ENCODE measurements around the gene MYL12A. TPM values are rescaled to one million over a fixed set of nuclear protein-coding genes. Genes with fewer than 3 reads are reported as not detected.

Gene MYL12A
- total and polyA plus RNA-seq, 2 of the 8 experiments (the other 6 are each of a cell fraction or from before 2014, with no cell fraction given), result 188 to 247 TPM

GRCh38 chr18:3286159-3286558, 38.6 kb downstream of the MYL12A start:
- H3K27me3 ChIP-seq (replicated peaks in 1 of 4; ENCODE audit: control insufficient read depth in 3 of 4, extremely low read depth in 1 of 4, insufficient read depth in 3 of 4, low read length in 3 of 4), result no peaks in the 10 kb centered on the region
- no peak overlapping the region for H3K14ac ChIP-seq (ENCODE audit: insufficient read length)
- peaks cover 5 to 11% of the 10 kb centered on the region in 2 experiments; a peak in 1 of 4 replicates for H3K9me3 ChIP-seq (ENCODE audit: insufficient read depth in 2 of 2, low read depth in 1 of 2, low read length in 1 of 2)
- no peak for TF ChIP-seq BACH1 (IDR thresholded peaks at IDR 0.05; ENCODE audit: low read length)
- TF ChIP-seq, protein P1, sequence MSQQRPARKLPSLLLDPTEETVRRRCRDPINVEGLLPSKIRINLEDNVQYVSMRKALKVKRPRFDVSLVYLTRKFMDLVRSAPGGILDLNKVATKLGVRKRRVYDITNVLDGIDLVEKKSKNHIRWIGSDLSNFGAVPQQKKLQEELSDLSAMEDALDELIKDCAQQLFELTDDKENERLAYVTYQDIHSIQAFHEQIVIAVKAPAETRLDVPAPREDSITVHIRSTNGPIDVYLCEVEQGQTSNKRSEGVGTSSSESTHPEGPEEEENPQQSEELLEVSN (IDR thresholded peaks at IDR 0.05), result peak; percentile 21; the same call in 1 of the 2 replicates
- H2BK120ac ChIP-seq (replicated peaks; ENCODE audit: low read depth, low read length), result no peak overlapping the region
- ChIA-PET CTCF (ENCODE audit: partially characterized antibody) (interaction anchor here (1.0 to 2.3 kb wide), 6 partner anchors 9 to 379 kb away, joined by 4 to 14 read pairs (median 6); no protein-coding TSS in a partner anchor), POLR2A (ENCODE audit: partially characterized antibody) (interaction anchor here (0.8 to 5.4 kb wide), 2 partner anchors 10 to 380 kb away, joined by 5 to 40 read pairs; no protein-coding TSS in a partner anchor)
- no peak overlapping the region for H3K56ac ChIP-seq (replicated peaks; ENCODE audit: insufficient read length, low read depth, low read length)
- no peak overlapping the region for H4K8ac ChIP-seq (ENCODE audit: extremely low read depth, insufficient read depth, low read length)
- no peaks in the 10 kb centered on the region for H3K79me1 ChIP-seq (ENCODE audit: low read depth, low read length)
- H3K4me2 ChIP-seq (ENCODE audit: insufficient read depth in 1 of 2, low read depth in 2 of 2, low read length in 2 of 2), result no peak overlapping the region
- no peak overlapping the region for H3K4me3 ChIP-seq (ENCODE audit: extremely low read depth in 1 of 4, insufficient read depth in 2 of 4, low read depth in 3 of 4, low read length in 4 of 4)
- H2AK5ac ChIP-seq (ENCODE audit: low read depth, low read length), result no peak overlapping the region
- no peak overlapping the region for H2BK12ac ChIP-seq (ENCODE audit: low read depth, low read length)
- no peaks in the 10 kb centered on the region for H3K23me2 ChIP-seq (ENCODE audit: low read depth, low read length)
- no peak overlapping the region for H3K27ac ChIP-seq (ENCODE audit: low read depth, low read length)
- FAIRE-seq (no peak), DNase-seq (ENCODE audit: low read depth in 1 of 2, low spot score in 2 of 2) (no peak)
- H3K4me1 ChIP-seq (replicated peaks in 1 of 4; ENCODE audit: control insufficient read depth in 3 of 4, insufficient read depth in 4 of 4, low read length in 3 of 4), result no peaks in the 10 kb centered on the region
- no peaks in the 10 kb centered on the region for H3K79me2 ChIP-seq (ENCODE audit: control insufficient read depth in 1 of 2, insufficient read depth in 2 of 2, low read length in 2 of 2)
- no peak overlapping the region for H3K4ac ChIP-seq (replicated peaks; ENCODE audit: insufficient read length, low read depth, low read length)
- no peak overlapping the region for H2BK15ac ChIP-seq (ENCODE audit: low read length)
- H4K20me1 ChIP-seq (replicated peaks in 1 of 2; ENCODE audit: control insufficient read depth in 1 of 2, insufficient read depth in 2 of 2, low read length in 2 of 2), result no peaks in the 10 kb centered on the region
- H3K9ac ChIP-seq (replicated peaks in 1 of 4; ENCODE audit: extremely low read depth in 1 of 4, low read depth in 3 of 4, low read length in 3 of 4), result no peak overlapping the region
- H2AFZ ChIP-seq (ENCODE audit: low read length), result no peak overlapping the region
- H3K23ac ChIP-seq (ENCODE audit: insufficient read length), result no peak overlapping the region
- no peak overlapping the region for H3K18ac ChIP-seq (ENCODE audit: extremely low read depth, low read length)
- WGBS, 2 experiments (ENCODE audit: extremely low coverage in 1 of 2, insufficient coverage in 1 of 2, insufficient read length in 1 of 2, insufficient replicate concordance in 2 of 2, low coverage in 1 of 2, low lambda C conversion rate in 2 of 2, missing lambda C conversion rate in 1 of 2), result 90% methylated on average over 7 of the region's 7 CpGs; no CpG with 5 or more reads in 1 of the 2 experiments
- no peaks in the 10 kb centered on the region for H3K36me3 ChIP-seq (ENCODE audit: control insufficient read depth in 2 of 4, insufficient read depth in 4 of 4, low read length in 3 of 4)
- H2BK20ac ChIP-seq (ENCODE audit: low read length), result no peak overlapping the region
- H2BK5ac ChIP-seq (ENCODE audit: low read depth, low read length), result no peak overlapping the region
- H4K91ac ChIP-seq (replicated peaks; ENCODE audit: insufficient read length, low read length), result no peak overlapping the region
- no peak overlapping the region for H4K5ac ChIP-seq (ENCODE audit: insufficient read length, low read depth, low read length)
